GM19193 (cell line): ENCODE measurements around the gene ZNF282.

Experiments used
- POLR2A ChIP-seq: IDR thresholded peaks from 4 replicates; pipeline ENCODE4 v1.6.1; 2011; ENCODE audit not compliant: insufficient read depth, insufficient read length; ENCODE audit errors: extremely low read depth

The ZNF282 gene

DNA sequence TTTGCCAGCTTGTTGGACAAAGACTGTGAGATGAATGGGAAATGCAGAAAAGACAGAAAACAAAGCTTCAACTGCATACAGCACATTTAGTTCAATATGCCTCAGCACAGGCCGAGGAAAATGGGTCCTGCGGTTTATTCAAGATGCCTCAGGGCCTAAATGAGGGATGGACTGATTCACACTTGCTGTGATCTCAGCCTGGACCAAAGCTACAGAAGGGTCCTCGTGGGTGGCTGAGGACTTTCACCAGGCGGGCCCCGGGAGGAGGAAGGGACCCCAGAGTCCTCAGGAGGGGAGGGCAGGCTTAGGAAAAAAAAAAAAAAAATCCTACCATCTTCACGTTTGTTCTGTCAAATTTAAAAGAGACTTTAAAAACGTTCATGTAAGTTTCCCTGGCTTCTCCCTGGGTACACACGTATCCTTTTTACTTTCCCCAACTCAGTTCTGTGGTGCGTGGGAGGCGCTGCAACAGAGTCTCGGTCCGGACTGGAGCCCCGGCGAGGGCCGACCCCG lies 66.0 kb downstream of the ZNF282 start:
- no peak for TF ChIP-seq POLR2A

DNA sequence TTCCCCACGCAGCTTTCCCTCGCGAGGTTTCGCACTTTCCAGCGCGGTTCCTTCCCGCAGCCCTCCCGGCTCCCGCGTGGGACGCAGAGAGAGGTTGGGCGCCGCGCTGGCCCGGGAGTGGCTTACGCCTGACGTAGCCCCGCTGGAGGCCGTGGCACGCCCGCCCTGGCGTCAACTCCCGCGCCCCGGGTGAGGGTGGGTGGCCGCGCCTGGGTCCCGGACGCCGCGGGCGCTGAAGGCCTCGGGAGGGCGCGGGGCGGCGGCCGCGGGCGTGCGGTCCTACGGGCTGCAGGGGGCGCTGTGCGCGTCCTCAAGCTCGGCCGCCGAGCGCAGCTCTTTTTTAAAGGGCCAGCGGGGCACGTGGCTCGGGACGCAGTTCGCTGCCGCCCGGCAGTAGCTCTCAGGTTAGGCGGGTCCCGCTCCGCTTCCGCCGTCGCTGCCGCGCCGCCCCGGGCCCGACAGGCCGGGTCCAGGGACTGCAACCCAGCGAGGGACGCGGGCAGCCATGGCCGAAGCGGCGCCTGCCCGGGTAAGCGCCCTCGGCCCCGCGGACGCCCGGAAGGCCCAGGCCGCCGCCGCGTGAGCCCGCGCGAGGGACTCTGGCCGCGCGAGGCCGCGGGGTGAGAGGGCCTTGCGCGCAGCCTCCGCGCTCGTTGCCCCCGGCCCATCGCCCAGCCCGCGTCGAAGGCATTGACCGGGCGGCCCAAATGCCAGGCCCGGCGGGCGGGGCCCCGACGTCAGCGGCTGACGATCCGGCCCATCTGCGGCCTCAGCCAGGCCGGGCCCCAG lies 66.7 kb downstream of the ZNF282 start, which contains the start of gene ZNF783:
ZNF783 (plus strand) TSS at position 368 of the 789 bp plus-strand sequence; CDS start at position 506, 138 bp downstream.
- TF ChIP-seq POLR2A: peak; percentile 70

DNA sequence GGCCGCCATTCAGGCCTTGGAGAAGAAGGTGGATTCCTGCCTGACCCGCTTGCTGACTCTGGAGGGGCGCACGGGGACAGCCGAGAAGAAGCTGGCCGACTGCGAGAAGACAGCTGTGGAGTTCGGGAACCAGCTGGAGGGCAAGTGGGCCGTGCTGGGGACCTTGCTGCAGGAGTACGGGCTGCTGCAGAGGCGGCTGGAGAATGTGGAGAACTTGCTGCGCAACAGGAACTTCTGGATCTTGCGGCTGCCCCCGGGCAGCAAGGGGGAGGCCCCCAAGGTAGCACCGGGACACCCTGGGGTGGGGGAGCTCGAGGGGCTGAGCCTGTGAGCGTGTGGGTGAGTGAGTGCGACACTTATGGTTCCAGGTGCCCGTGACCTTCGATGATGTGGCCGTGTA lies 71.1 kb downstream of the ZNF282 start:
- TF ChIP-seq POLR2A: no peak

DNA sequence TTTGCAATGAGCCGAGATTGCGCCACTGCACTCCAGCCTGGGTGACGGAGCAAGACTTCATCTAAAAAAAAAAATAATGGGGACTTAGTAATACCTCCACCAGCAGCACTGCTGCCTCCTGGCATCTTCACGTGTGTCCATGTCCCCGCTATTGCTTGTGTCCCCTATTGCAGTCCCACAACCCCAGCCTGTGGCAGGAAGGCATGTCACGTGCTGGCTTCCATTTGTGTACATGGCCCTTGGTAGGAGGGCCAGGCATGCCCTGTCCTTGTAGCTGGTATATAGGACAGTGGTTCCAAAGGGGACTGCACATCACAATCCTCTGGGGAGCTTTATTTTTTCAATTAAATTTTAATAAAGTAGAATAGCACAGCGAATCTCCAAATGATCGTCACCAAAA lies 72.4 kb downstream of the ZNF282 start:
- TF ChIP-seq POLR2A: no peak
